HS-5 (cell line): ENCODE measurements around the gene LRRC45.

Experiments
- DNase-seq: peaks from one replicate; pipeline ENCODE4 v3.0.0-alpha.2; 2012; ENCODE audit warnings: low read depth

Gene LRRC45

DNA sequence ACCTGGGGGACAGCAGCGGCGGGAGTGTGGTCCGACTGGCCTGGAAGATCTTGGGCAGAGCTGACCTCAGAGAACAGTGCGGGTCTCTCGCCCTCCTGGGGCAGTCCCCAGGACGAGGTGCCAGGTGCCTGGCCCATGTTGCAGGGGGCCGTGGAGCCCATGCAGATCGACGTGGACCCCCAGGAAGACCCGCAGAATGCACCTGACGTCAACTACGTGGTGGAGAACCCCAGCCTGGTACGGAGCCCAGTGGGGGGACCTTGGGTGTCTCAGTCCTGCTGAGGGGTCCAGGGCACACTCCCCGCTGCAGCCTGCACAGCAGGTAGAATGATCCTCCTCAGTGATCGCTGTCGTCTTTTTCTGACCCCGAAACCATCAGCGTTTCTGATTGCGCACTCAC lies 30.0 kb downstream of the LRRC45 start:
- DNase-seq: no peak

DNA sequence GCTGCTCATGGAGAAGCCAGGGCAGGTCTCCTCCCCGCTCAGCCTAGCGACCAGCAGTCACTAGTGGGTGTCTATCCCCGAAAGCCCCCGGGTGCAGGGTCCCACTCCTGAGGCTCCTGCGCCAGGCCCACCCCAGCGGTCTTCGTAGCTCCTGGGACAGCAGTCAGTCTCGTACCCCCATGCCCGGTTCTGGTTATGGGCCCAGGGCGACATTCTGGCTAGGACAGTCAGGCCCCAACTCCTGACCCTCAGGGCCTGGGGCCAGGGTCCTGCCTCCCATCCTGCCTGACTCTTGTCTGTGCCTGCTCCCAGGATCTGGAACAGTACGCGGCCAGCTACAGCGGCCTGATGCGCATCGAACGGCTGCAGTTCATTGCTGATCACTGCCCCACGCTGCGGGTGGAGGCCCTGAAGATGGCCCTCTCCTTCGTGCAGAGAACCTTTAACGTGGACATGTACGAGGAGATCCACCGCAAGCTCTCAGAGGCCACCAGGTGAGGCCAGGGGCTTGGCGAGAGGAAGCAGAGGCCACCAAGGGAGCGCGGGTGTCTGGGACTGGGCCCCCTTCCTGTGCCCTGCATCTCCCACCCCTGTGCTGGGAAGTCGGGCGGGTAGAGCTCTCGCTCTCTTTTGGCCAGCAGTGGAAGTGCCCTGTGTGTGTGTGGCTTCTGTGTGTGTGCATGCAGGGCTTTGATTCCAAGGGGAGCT lies 30.6 kb downstream of the LRRC45 start:
- no peak for DNase-seq

DNA sequence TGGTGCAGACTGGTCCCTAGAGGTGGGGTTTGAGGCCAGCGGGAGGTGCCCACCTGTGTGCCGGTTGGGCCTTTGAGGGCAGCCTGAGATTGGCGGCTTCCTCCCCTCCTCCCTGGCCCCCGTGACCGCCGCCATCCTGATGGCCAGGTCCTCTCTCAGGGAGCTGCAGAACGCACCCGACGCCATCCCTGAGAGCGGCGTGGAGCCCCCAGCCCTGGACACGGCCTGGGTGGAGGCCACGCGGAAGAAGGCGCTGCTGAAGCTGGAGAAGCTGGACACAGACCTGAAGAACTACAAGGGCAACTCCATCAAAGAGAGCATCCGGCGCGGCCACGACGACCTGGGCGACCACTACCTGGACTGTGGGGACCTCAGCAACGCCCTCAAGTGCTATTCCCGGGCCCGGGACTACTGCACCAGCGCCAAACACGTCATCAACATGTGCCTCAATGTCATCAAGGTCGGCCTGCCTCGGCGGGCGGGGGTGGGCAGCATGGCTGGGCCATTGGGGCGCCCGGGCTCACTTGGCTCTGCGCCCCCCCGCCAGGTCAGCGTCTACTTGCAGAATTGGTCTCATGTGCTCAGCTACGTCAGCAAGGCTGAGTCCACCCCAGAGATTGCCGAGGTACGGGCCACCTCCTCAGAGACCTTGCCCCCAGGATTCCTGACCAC lies 31.4 kb downstream of the LRRC45 start:
- no peak for DNase-seq

DNA sequence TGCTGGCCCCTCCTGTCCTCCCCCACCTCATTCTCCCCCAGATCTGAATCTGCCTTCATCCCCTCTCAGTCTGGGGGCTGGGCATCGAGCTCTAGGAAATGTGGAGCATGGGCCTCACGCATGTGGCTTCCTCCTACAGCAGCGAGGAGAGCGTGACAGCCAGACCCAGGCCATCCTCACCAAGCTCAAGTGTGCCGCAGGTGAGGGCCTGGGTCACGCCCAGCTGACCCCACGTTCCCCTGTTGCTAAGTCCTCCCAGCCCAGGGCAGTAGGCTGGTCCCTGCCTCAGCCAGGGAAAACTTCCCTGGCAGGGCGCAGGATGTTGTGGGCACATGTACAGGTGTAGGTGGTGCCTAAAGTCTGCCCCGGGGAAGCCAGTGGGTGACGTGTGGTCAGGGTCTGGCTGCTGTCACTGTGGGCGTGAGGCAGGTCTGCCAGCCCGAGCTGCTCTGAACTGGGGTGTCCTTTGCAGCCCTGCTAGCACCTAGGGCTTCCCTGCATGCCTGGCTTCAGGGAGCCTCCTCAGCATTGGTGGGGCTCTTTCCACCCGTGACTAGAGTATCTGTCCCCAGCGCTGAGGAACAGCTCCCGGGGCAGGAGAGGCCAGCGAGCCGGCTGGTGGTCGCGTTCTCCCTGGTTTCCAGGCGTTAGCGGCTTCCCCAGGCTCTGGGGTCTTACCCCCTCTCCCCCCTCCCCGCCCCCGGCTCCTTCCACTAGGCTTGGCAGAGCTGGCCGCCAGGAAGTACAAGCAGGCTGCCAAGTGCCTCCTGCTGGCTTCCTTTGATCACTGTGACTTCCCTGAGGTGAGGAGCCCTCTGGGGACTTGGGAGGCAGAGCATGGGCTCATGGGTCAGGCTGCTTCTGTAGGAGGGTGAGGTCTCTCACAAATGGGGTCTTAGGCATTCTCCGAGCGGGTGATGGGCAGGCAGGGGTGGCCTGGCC lies 32.2 kb downstream of the LRRC45 start:
- no peak for DNase-seq

DNA sequence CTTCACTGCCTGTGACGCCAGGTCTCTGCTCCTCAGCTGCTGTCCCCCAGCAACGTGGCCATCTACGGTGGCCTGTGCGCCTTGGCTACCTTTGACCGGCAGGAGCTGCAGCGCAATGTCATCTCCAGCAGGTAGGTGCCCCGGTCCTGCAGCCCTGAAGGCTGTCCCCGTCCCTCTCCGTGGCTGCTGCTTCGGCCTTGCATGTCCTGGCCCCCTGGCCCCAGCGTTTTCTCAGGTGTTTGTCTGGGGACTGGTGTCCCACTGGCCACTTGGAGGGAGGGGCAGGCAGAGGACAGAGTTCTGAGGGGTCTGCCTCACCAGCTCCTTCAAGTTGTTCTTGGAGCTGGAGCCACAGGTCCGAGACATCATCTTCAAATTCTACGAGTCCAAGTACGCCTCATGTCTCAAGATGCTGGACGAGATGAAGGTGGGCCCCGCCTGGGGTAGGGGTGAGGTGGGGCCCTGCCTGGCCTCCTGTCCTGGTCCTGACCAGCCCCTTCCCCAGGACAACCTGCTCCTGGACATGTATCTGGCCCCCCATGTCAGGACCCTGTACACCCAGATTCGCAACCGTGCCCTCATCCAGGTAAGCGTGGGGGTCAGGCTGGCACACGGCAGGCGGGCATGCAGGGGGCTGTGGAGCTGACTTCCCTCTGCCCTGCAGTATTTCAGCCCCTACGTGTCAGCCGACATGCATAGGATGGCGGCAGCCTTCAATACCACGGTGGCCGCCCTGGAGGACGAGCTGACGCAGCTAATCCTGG lies 33.0 kb downstream of the LRRC45 start:
- no peak for DNase-seq

DNA sequence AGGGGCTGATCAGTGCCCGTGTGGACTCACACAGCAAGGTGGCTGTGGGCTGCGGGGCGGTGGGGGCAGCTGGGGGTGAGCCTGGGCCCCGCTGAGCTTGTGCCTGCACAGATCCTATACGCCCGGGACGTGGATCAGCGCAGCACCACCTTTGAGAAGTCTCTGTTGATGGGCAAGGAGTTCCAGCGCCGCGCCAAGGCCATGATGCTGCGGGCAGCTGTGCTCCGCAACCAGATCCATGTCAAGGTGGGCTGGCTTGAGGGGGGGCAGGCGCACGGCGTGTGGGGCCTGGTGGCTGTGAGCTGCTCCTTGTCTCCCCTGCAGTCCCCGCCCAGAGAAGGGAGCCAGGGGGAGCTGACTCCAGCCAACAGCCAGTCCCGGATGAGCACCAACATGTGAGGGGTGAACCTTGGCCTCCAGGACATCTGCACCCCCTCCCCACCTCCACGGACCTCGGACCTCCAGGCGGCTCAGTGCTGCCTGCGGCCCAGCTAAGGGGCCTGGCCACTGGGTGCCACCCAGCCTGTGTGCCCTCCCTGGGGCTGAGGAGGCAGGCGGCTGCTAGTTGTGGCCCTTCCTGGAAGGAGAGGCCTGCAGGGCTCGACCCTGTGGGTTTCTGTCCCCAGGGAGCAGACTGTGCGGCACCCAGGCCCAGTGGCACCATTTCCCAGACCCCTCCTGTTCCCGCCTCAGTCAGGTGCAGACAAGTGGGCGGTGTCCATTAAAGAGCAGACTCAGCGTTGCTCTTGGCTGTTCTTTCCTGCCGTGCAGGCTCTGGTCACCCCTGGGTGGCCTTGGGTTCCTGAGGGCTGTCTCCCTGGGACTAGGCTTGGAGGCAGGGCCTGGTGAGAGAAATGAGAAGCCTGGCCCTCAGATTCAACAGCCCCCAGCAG lies 33.9 kb downstream of the LRRC45 start:
- no peak for DNase-seq

DNA sequence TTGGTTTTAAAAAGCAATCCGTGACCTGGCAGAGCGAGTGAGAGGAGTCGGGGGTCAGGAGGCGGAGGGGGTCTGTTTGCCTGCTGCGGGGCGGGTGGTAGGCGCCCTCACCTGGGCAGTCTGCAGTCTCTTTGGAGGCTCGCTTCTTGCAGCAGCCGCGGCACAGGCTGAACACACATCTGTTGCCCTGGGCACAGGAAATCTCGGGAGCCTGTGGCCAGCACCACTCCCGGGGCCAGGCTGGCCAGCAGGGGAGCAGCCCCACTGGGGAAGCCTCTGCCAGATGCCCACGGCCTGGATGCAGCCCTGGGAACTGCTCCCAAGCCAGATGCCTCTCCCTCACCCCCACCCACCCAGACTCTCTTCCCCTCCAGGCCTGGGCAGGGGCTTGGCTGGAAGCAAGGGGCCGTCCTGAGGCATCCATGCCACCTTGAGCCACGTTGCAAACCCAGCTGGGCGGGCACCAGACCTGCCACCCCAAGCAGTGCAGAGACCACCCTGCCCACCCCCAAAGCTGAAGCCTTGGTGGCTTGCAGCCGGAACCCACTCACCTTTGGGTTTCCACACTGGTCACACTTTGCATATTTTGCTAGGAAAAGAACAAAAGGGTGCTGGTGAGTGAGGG lies 35.2 kb downstream of the LRRC45 start:
- no peak for DNase-seq

DNA sequence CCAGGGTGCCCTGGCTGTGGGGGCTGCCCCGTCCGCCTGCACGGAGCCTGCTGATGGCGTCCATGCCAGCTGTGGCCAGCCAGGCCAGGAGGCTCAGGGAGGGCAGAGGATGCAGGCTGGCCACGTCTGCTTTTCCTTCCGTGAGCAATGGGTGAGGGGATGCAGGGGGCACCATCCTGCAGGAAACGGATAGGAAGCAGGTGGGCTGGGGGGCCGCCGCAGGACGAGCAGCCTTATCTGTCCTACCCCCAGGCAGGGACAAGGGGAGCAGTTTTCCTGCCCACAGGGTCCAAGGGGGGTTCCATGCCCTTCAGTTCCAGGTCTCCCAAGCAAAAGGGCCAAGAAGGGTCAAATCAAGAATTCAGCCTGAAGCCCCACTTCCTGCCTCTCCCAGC lies 35.7 kb downstream of the LRRC45 start:
- DNase-seq: no peak

DNA sequence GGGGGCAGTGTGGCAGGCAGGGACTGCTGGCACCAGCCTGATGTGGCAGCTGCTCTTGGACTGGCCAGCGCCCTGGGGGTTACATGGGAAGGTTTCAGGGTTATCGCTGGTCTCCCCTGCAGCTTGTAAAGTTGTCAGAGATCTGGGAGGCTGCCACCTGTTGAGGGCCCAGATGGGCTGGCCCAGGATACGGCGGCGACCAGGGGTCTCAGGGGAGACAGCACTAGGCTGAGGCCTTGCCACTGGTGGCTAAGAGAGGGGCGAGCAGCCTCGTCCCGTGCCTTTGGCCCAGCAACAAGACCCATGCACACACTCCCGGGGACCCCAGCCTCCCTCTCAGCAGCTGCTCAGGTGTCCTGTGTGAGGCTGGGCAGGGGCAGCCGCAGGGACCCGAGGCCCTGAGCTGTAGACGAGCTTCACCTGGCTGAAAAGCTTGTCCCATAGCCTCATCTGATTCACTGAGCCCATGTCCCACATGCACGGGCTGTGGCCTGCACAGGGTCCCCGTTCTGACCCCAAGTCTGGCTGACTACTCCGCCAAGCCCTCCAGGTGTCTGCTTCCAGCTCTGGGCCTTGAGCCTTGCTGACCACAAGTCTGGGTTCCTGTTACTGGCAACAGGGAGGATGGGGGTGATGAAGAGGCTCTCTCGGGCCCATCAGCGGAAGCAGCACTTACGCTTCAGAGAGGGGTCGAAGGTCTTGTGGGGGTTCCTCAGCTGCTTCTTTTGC lies 36.3 kb downstream of the LRRC45 start:
- no peak for DNase-seq

DNA sequence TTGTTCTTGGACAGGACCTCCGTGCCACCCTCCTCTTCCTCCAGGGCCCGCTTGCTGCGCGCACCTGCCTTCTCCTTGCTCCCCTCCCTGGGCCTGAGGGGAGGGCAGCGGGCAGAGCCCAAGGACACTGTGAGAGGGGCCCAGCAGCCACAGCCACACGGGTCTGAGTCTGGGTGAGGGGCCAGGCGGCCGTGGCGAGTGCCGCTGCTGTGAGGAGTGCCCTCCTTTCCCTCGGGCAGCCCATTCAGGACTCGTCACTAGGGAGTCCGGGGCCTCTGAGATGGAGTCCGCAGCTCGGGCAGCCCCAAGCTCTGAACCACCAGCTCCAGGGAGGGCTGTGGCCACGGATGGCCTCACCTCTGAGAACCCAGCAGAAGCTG lies 36.9 kb downstream of the LRRC45 start:
- no peak for DNase-seq

DNA sequence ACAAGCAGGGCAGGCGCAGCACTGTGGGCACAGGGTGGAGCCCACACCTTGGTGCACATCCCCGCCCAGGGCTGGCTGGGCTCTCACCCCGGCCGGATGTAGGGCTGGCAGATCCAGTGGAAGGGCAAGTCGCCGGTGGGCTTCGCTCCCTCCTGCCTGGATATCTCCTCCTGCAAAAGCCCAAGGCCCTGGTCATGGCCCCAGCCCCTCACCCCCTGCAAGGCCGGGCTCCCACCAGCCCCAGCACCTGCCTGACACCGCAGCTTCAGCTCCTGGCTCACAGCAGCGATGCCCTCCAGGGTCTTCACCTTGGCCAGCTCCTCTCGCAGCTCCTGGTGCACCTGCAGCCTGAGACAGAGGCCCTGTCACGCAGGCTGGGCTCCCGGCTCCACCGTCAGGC lies 37.5 kb downstream of the LRRC45 start:
- no peak for DNase-seq

DNA sequence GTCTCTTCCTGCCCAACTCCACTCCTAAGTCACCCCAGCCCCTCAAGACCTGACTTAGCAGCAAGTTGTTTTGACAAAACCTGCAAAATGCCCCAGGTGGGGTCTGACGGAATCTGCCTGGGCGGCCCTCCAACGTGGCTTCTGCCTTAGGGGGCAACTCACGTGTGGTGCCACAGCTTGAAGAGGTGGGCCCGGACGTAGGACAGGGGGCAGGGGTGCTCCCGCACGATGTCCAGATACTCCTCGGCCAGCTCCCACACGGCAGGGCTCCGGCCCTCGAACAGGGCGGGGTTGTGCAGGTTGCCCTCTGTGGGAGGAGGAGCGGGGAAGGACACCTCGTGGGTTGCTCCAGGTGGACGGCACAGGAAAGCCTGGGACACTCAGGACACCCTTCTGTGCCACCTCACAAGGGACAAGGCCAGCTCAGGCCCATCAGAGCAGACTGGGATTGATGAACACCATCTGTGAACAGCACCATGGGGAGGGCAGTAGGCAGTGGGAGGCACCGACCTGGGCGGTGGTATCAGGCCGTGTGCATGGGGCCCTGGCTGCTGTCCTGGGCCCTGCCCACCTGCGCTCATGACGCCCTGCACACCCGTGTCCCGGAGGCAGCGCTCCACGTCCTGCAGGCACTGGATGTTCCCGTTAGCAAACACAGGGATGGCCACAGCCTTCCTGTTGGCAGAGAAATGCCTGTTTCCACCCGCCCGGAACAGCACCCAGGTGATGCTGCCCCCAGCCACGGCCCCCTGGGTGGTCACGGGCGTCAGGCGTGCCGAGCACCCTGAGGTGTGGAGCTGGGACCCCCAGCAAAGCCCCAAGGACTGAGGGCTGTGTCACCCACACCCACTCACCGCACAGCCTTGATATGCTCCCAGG lies 38.2 kb downstream of the LRRC45 start:
- DNase-seq: no peak

DNA sequence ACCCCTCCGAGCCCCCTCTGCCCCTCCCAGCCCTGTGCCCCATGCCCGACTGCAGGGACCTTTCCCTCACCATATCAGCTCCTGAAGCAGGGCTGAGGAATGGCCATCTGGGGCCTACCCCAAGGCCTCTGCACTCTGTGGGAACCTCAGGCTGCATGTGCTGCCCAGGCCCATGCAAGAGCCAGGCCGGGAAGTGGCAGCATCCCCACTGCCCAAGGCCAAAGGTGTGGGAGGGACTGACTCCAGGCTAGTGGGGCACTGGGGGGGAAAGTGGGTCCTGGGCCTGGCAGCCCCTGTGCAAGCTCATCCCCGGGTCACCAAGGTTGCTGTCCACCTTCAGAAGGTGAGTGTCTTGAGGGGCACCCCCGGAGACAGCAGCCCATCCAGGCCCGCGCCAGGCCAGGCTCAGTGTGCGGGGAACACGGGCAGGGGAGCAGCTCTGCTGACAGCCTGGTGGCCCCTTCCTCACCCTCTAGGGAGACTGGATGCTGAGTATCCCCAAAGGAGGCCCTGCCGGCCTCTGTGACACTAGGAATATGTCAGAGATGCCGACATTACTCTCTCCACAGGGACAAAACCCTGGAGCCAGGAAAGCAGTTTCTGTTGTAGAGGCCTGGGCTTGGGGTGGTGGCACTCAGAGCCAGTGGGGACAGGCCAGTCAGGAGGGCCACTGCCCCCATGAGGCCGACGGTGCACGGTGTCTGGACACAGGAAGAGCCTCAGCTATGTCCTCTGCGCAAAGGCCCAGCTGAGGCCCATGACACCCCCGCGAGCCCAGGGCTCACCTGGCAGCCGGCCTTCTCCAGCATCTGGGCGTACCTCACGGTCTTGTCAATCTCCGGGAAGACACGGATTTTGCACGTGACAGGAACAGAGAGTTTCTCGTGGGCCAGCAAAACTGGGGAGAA lies 39.2 kb downstream of the LRRC45 start:
- DNase-seq: no peak

DNA sequence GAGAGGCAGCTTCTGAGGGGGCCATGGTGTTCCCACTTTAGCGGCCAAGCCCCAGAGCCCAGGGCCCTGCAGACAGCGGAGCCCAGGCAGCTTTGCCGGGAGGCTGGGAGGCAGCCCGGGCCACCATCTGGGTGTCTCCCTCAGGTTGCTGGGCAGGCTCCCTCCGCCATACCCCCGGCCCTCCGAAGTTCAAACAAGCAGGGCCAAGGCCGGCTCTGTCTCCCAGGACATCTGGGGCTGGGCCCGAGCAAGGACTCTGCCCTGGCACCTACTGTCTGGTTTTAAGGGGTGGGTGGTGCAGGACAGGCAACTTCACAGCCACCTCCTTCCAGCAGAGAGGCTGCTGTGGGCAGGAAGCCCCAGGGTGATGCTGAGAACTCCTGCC lies 39.9 kb downstream of the LRRC45 start:
- DNase-seq: no peak

DNA sequence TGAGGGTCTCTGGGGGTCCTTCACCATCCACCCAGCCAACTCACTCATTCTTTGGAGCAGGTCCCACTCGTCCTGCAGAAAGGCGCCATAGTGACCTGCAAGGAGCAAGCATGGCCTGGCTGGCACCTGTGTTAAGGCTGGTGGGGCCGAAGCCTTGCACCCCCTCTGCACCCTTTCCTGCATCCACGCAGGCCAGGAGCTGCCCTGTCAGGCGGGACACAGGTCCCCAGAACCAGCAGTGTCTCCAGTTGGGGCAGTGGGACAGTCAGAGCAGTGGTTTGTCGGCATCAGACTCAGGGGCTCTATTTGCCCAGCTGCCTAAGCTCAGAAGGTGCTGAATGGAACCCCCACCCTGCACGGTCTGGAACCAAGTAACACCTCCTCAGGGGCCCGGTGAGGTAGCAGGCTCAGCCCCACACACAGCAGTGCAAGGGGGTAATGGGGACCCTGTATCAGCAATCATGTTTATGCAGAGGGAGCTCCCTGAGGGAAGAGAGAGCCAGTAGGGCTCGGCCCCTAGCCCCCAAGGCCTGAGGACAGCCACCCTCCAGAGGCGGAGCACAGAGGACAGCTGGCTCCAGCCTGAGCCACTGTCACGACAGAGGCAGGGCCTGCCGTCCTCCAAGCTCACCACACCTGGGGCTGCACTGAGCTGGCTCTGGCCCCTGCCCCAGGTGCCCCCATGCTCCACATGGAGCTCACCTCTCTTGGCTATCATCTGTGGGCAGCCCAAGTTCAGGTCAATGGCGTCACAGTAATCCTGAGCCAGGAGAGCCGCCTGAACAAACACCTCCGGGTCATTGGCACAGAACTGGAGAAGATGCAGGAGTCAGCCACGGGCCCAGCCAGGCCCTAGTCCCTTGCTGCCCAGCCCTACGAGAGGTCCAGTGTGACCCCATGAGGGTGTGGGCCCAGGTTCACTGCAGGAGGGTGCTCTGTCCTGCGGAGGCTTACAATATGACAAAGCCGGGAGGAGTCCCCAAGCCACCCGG lies 40.6 kb downstream of the LRRC45 start:
- DNase-seq: no peak

DNA sequence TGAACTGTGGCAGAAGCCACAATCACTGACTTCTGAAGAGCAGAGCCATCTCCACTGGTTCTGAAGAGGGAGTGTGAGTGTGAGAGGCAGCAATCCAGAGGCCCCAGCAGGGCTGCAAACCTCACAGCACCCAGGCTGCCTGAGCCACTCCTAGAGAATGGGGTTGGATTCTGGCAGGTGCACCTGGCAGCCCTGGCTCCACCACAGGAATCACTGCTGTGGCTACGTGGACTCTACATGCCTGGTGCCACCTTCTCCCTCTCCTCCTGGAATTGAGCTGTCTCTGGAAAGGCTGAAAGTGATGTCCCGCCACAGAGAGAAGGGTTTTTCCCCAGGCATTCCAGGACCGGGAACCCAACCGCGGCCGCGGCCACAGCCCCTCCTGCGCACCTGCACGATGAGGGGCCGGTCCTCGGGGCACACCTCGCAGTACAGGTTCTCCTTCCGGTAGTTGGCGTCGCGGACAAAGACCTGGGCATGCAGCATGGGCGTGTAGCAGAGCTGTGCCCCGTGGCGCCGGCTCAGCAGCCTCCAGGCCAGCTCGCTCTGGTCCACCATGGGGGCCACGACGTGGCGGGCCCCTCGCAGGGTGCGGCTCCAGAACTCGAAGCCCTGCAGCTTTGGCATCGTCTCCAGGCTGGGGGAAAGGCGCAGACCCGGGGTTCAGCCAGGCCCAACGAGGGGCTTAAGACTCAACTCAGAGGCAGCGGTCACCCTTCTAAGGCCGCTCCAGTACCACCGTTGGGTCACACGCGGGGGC lies 41.5 kb downstream of the LRRC45 start:
- DNase-seq: no peak
